SK-N-SH (cell line): Measurements from ENCODE around the gene STK32C. TPM values are rescaled to one million over a fixed set of nuclear protein-coding genes. Genes with fewer than 3 reads are reported as not detected.

Experiments used
- CTCF ChIA-PET: fragments of 300-600, 350-600 bp; formaldehyde crosslinking; extraction: SDS; loops from one replicate; lab custom pipeline; 2021; lab: Yijun Ruan, JAX
- POLR2A ChIA-PET: fragments of 350-600 bp; sonication (Branson Sonifier 250); formaldehyde crosslinking; extraction: SDS; loops from one replicate; lab custom pipeline; 2020; ENCODE audit warnings: antibody characterized with exemption, inconsistent platforms; lab: Yijun Ruan, JAX
- DNase-seq: peaks from one replicate; pipeline ENCODE4 v3.0.0; 2012
- H2AFZ ChIP-seq: fragments of 200-600 bp; sonication (generic); 2 replicates; pipeline ENCODE4 v1.8.1; 2016; ENCODE audit warnings: antibody characterized with exemption, mild to moderate bottlenecking, low read depth
- H3F3A ChIP-seq: fragments of 200-600 bp; sonication (generic); replicated peaks from 2 replicates; pipeline ENCODE3; 2016; ENCODE audit warnings: antibody characterized with exemption, mild to moderate bottlenecking; ENCODE audit not compliant: insufficient read depth
- H3K27ac ChIP-seq, 2 experiments: fragments of 200-500 bp in 1 of 2; fragments of 200-600 bp in 1 of 2; sonication (Bioruptor generic) in 1 of 2; sonication (generic), shearing (Covaris generic) in 1 of 2; 2 replicates each; pipeline versions ENCODE4 v1.5.1 to v1.6.1; 2014 to 2016; ENCODE audit warnings: low read depth in 2 of 2, inconsistent platforms in 1 of 2, low read length in 1 of 2, mild to moderate bottlenecking in 1 of 2, mixed read lengths in 1 of 2
- H3K27me3 ChIP-seq: fragments of 200-600 bp; sonication (generic), shearing (Covaris generic); 2 replicates; pipeline ENCODE4 v1.6.1; 2016; ENCODE audit warnings: mixed run types; ENCODE audit not compliant: insufficient read depth
- H3K36me3 ChIP-seq, 2 experiments: fragments of 200-500 bp in 1 of 2; fragments of 200-600 bp in 1 of 2; sonication (Bioruptor generic) in 1 of 2; sonication (generic) in 1 of 2; replicated peaks in 1 of 2; 2 replicates each; pipeline versions ENCODE3 to v1.5.1; 2014 to 2016; ENCODE audit warnings: low read length in 1 of 2, mild to moderate bottlenecking in 1 of 2; ENCODE audit not compliant: insufficient read depth in 2 of 2, control insufficient read depth in 1 of 2
- H3K4me1 ChIP-seq, 2 experiments: fragments of 200-500 bp in 1 of 2; fragments of 200-600 bp in 1 of 2; sonication (Bioruptor generic) in 1 of 2; sonication (generic), shearing (Covaris generic) in 1 of 2; 2 replicates each; pipeline versions ENCODE4 v1.5.1 to v1.6.1; 2014 to 2016; ENCODE audit warnings: low read depth in 1 of 2, low read length in 1 of 2, mixed run types in 1 of 2; ENCODE audit not compliant: insufficient read depth in 2 of 2, control insufficient read depth in 1 of 2
- H3K4me2 ChIP-seq: fragments of 200-600 bp; sonication (generic), shearing (Covaris generic); 2 replicates; pipeline ENCODE4 v1.6.1; 2017; ENCODE audit warnings: mixed run types
- H3K4me3 ChIP-seq, 2 experiments: fragments of 200-500 bp in 1 of 2; fragments of 200-600 bp in 1 of 2; sonication (Bioruptor generic) in 1 of 2; sonication (generic), shearing (Covaris generic) in 1 of 2; 2 replicates each; pipeline versions ENCODE4 v1.5.1 to v1.8.1; 2014 to 2016; ENCODE audit warnings: low read depth in 2 of 2, inconsistent platforms in 1 of 2, low read length in 1 of 2, mild to moderate bottlenecking in 1 of 2, mixed read lengths in 1 of 2, moderate library complexity in 1 of 2
- H3K79me2 ChIP-seq: fragments of 200-600 bp; sonication (generic); 2 replicates; pipeline ENCODE4 v1.8.1; 2017; ENCODE audit warnings: mild to moderate bottlenecking; ENCODE audit not compliant: insufficient read depth
- H3K9ac ChIP-seq: fragments of 200-600 bp; sonication (generic); 2 replicates; pipeline ENCODE4 v1.6.1; 2017; ENCODE audit warnings: mixed run types
- H3K9me2 ChIP-seq: fragments of 200-600 bp; sonication (generic); 2 replicates; pipeline ENCODE4 v1.6.1; 2017; ENCODE audit warnings: mixed run types
- H3K9me3 ChIP-seq: fragments of 200-600 bp; sonication (generic); 2 replicates; pipeline ENCODE4 v1.6.1; 2017; ENCODE audit warnings: mixed run types, mild to moderate bottlenecking, moderate library complexity
- H4K20me1 ChIP-seq: fragments of 200-600 bp; sonication (generic); 2 replicates; pipeline ENCODE4 v1.6.1; 2017; ENCODE audit warnings: mild to moderate bottlenecking, mixed run types; ENCODE audit not compliant: insufficient read depth
- CHD2 ChIP-seq: fragments of 150-350 bp; IDR thresholded peaks from 2 replicates; pipeline ENCODE4 v1.6.1; 2018; ENCODE audit warnings: low read length; ENCODE audit not compliant: partially characterized antibody
- ELF1 ChIP-seq: IDR thresholded peaks from 2 replicates; pipeline ENCODE4 v1.4.0; 2012
- EP300 ChIP-seq, 2 experiments: IDR thresholded peaks; 2 replicates each; pipeline versions ENCODE4 v1.4.0 to v1.6.1; 2012; ENCODE audit warnings: borderline replicate concordance in 1 of 2, low read depth in 1 of 2, low read length in 1 of 2
- EZH2phosphoT487 ChIP-seq: fragments of 200-600 bp; sonication (generic); IDR thresholded peaks from 2 replicates; pipeline ENCODE4 v1.6.1; 2017; ENCODE audit warnings: low read depth, mixed run types, mild to moderate bottlenecking, antibody characterized with exemption, moderate library complexity, borderline replicate concordance
- GATA2 ChIP-seq: sonication (generic); formaldehyde crosslinking; IDR thresholded peaks from 2 replicates; pipeline ENCODE4 v1.5.0; 2020; ENCODE audit warnings: mild to moderate bottlenecking, missing genetic modification reagents
- MEF2A ChIP-seq: IDR thresholded peaks from 2 replicates; pipeline ENCODE4 v1.4.0; 2012; ENCODE audit warnings: low read depth, borderline replicate concordance
- MXI1 ChIP-seq: IDR thresholded peaks from 2 replicates; pipeline ENCODE4 v1.6.1; 2012; ENCODE audit warnings: mild to moderate bottlenecking, low read depth, low read length, improper control_type of control experiment
- NFIC ChIP-seq: IDR thresholded peaks from 2 replicates; pipeline ENCODE4 v1.4.0; 2012; ENCODE audit warnings: borderline replicate concordance
- NRF1 ChIP-seq: IDR thresholded peaks from 2 replicates; pipeline ENCODE4 v1.6.1; 2012; ENCODE audit warnings: low read depth, mild to moderate bottlenecking, low read length
- RCOR1 ChIP-seq: fragments of 150-350 bp; IDR thresholded peaks from 2 replicates; pipeline ENCODE4 v1.6.1; 2017; ENCODE audit warnings: antibody characterized with exemption, low read length
- SIN3A ChIP-seq: IDR thresholded peaks from 2 replicates; pipeline ENCODE4 v1.6.1; 2012; ENCODE audit warnings: low read depth, mild to moderate bottlenecking, low read length, moderate library complexity, borderline replicate concordance
- SMC3 ChIP-seq: IDR thresholded peaks from 2 replicates; pipeline ENCODE4 v1.6.1; 2012; ENCODE audit warnings: low read depth, low read length, improper control_type of control experiment
- TCF12 ChIP-seq: IDR thresholded peaks from 2 replicates; pipeline ENCODE4 v1.4.0; 2012
- TEAD4 ChIP-seq: IDR thresholded peaks from 2 replicates; pipeline ENCODE4 v1.4.0; 2012; ENCODE audit warnings: mild to moderate bottlenecking, borderline replicate concordance; ENCODE audit not compliant: insufficient read depth
- WGBS: methylation state at CpG from one replicate; pipeline ENCODE4 v1.1.6; 2017; ENCODE audit warnings: low lambda C conversion rate; 5-methylcytosine and 5-hydroxymethylcytosine counted together
- polyA plus RNA-seq, 3 experiments: library from polyadenylated mRNA; depleted of rRNA; stranded (reverse); fragments of >200 nt; gene quantifications; 2 replicates each; pipeline ENCODE4 v1.2.3, GENCODE V29; 2012
- TF ChIP-seq, protein P1 (sequence below): IDR thresholded peaks from 2 replicates; pipeline ENCODE4 v1.6.1; 2012; ENCODE audit warnings: mild to moderate bottlenecking, low read depth, low read length, moderate library complexity
- TF ChIP-seq, protein P2 (sequence below): IDR thresholded peaks from 2 replicates; pipeline ENCODE4 v1.4.0; 2012; ENCODE audit warnings: low read depth
- TF ChIP-seq, protein P3 (sequence below): IDR thresholded peaks from 2 replicates; pipeline ENCODE4 v1.4.0; 2012; ENCODE audit warnings: low read depth, borderline replicate concordance
- TF ChIP-seq, protein P4 (sequence below): fragments of 150-350 bp; IDR thresholded peaks from 2 replicates; pipeline ENCODE4 v1.6.1; 2016; ENCODE audit warnings: mild to moderate bottlenecking, low read depth, low read length

The STK32C gene
- polyA plus RNA-seq, 1 of the 3 experiments (the other 2 are of a cell fraction): 27.8 TPM

DNA sequence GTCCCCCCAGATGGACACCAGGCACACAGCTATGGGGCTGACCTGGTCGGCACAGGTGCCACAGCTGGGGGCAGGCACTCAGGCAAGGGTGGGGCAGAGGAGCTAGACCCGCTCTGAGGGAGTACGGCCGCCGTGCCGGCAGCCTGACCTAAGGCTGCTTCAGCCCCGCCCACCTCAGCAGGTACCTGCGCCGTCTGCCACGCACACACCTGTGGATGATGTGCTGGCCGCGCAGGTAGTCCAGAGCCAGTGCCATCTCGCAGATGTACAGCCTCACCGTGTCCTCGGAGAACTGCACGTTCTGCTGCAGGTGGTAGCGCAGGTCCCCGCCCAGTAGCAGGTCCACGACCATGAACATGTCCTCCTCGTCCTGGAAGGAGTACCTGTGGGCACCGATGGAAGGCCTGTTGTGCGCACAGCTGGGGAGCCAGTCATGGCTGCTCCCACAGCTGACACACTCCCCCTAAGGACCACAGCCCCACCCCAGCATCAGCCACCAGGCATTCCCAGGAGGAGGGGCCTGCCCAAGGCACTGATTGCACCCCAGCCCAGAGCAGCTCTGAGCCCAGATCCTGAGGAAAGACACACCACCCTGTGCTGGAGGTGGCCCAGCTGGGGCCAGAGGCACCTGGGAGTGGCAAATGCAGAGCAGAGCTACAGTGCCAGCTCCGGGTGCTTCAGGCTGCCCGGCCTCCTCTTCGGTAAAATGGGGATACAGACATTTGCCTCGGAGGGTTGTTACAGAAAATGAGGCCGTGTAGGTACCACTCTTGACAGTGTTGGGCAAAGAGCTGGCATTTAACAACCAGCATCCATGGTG is 81.0 kb downstream of the STK32C start:
- Histone ChIP-seq H3K4me2 (no peak overlapping the region), H4K20me1 (no peaks in the 10 kb centered on the region), H3K9me3 (no peaks in the 10 kb centered on the region), H3K36me3 (no peaks in the 10 kb centered on the region), H3K4me1 (peaks cover 0 to 32% of the 10 kb centered on the region in 2 experiments; a peak in 1 of 4 replicates), H3K27ac (no peak overlapping the region), H3K9ac (no peak overlapping the region)
- no peak for DNase-seq
- POLR2A ChIA-PET: no interaction called here
- TF ChIP-seq NFIC (no peak), MXI1 (no peak), RCOR1 (no peak), ELF1 (no peak)
- TF ChIP-seq, all 33 proteins: peak for 0
- Histone ChIP-seq H3F3A (no peaks in the 10 kb centered on the region), H2AFZ (no peak overlapping the region), H3K9me2 (no peaks in the 10 kb centered on the region), H3K27me3 (no peaks in the 10 kb centered on the region), H3K4me3 (no peak overlapping the region), H3K79me2 (no peaks in the 10 kb centered on the region)
- WGBS: 90% methylated on average over 12 of the region's 27 CpGs
- CTCF ChIA-PET: interaction anchor here (2.0 to 2.1 kb wide), 2 partner anchors 11 to 127 kb away, joined by 4 to 6 read pairs; no protein-coding TSS in a partner anchor

DNA sequence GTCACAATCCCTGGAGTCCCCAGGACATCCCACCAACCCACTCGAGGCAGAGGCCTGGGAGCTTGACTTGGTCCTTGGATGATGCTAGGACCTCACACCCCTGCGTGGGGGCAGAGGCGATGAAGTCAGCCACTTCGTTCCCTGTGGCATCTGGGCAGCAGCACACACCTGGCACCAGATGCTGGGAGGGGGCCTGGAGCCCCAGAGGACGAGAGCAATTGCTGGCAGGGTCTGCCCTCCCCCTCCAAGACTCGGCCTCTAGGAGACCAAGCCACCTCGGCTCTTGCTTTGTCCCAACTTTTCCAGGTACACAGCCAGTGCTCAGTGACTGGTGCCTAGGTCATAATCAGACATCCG is 81.9 kb downstream of the STK32C start:
- POLR2A ChIA-PET: no interaction called here
- CTCF ChIA-PET: interaction anchor here (2.0 to 4.3 kb wide), 3 partner anchors 12 to 128 kb away, joined by 4 to 30 read pairs (median 6); no protein-coding TSS in a partner anchor
- no peaks in the 10 kb centered on the region for H3K9me3 ChIP-seq
- 70% methylated on average over 5 of the region's 8 CpGs for WGBS
- H3K9me2 ChIP-seq: no peaks in the 10 kb centered on the region
- no peak overlapping the region for H3K4me2 ChIP-seq
- H3K27me3 ChIP-seq: no peaks in the 10 kb centered on the region
- DNase-seq: no peak
- H3K27ac ChIP-seq: no peak overlapping the region
- H2AFZ ChIP-seq: no peak overlapping the region
- no peaks in the 10 kb centered on the region for H3F3A ChIP-seq
- H3K9ac ChIP-seq: no peak overlapping the region
- H4K20me1 ChIP-seq: no peaks in the 10 kb centered on the region
- TF ChIP-seq SMC3 (no peak), TEAD4 (no peak), RCOR1 (no peak), EZH2phosphoT487 (no peak), SIN3A (no peak), EP300 (IDR thresholded peaks at IDR 0.05; ENCODE audit: borderline replicate concordance in 1 of 2, low read depth in 1 of 2, low read length in 1 of 2) (no peak), MEF2A (no peak), TCF12 (no peak), GATA2 (CRISPR knock-in tag) (no peak), NRF1 (no peak), CHD2 (no peak)
- TF ChIP-seq, protein P1, sequence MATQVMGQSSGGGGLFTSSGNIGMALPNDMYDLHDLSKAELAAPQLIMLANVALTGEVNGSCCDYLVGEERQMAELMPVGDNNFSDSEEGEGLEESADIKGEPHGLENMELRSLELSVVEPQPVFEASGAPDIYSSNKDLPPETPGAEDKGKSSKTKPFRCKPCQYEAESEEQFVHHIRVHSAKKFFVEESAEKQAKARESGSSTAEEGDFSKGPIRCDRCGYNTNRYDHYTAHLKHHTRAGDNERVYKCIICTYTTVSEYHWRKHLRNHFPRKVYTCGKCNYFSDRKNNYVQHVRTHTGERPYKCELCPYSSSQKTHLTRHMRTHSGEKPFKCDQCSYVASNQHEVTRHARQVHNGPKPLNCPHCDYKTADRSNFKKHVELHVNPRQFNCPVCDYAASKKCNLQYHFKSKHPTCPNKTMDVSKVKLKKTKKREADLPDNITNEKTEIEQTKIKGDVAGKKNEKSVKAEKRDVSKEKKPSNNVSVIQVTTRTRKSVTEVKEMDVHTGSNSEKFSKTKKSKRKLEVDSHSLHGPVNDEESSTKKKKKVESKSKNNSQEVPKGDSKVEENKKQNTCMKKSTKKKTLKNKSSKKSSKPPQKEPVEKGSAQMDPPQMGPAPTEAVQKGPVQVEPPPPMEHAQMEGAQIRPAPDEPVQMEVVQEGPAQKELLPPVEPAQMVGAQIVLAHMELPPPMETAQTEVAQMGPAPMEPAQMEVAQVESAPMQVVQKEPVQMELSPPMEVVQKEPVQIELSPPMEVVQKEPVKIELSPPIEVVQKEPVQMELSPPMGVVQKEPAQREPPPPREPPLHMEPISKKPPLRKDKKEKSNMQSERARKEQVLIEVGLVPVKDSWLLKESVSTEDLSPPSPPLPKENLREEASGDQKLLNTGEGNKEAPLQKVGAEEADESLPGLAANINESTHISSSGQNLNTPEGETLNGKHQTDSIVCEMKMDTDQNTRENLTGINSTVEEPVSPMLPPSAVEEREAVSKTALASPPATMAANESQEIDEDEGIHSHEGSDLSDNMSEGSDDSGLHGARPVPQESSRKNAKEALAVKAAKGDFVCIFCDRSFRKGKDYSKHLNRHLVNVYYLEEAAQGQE: no peak
- TF ChIP-seq, protein P2, sequence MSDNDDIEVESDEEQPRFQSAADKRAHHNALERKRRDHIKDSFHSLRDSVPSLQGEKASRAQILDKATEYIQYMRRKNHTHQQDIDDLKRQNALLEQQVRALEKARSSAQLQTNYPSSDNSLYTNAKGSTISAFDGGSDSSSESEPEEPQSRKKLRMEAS: no peak
- TF ChIP-seq, protein P3, sequence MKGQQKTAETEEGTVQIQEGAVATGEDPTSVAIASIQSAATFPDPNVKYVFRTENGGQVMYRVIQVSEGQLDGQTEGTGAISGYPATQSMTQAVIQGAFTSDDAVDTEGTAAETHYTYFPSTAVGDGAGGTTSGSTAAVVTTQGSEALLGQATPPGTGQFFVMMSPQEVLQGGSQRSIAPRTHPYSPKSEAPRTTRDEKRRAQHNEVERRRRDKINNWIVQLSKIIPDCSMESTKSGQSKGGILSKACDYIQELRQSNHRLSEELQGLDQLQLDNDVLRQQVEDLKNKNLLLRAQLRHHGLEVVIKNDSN: no peak
- TF ChIP-seq, protein P4, sequence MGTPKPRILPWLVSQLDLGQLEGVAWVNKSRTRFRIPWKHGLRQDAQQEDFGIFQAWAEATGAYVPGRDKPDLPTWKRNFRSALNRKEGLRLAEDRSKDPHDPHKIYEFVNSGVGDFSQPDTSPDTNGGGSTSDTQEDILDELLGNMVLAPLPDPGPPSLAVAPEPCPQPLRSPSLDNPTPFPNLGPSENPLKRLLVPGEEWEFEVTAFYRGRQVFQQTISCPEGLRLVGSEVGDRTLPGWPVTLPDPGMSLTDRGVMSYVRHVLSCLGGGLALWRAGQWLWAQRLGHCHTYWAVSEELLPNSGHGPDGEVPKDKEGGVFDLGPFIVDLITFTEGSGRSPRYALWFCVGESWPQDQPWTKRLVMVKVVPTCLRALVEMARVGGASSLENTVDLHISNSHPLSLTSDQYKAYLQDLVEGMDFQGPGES: no peak
- H3K36me3 ChIP-seq: no peaks in the 10 kb centered on the region
- H3K4me1 ChIP-seq: peaks cover 0 to 22% of the 10 kb centered on the region in 2 experiments; a peak in 1 of 4 replicates
- no peak overlapping the region for H3K4me3 ChIP-seq
- H3K79me2 ChIP-seq: no peaks in the 10 kb centered on the region
